ENCODE results near the gene ELMO1.

- no peak for TF ChIP-seq CTCF (IDR thresholded peaks at IDR 0.05)
- TF ChIP-seq ZFX (IDR thresholded peaks at IDR 0.05; ENCODE audit: borderline replicate concordance), result no peak
Measured at GRCh38 chr7:36960105-36960504, 488.6 kb downstream of the ELMO1 start.

All from 22Rv1 (cell line).